Liver (tissue), 9 donors: ENCODE results near the gene MEGF11. TPM values are rescaled to one million over a fixed set of nuclear protein-coding genes. Genes with fewer than 3 reads are reported as not detected.
A peak's percentile ranks its signal among the peaks of the same experiment; 100 is the strongest.

Experiments used
- DNase-seq: peaks from one replicate; pipeline ENCODE4 v3.0.0-alpha.2; 2017; ENCODE audit warnings: low spot score
- H3K27ac ChIP-seq, 2 donors: one replicate each; pipeline ENCODE4 v1.7.0; 2013; ENCODE audit warnings: inconsistent platforms in 2 of 2, low read length in 2 of 2, control low read depth in 1 of 2, low read depth in 1 of 2, mild to moderate bottlenecking in 1 of 2
- H3K27me3 ChIP-seq, 4 donors: one replicate each; pipeline versions ENCODE4 v1.6.1 to v1.7.0; 2013; ENCODE audit warnings: low read length in 3 of 4, inconsistent platforms in 1 of 4, mild to moderate bottlenecking in 1 of 4, moderate library complexity in 1 of 4; ENCODE audit not compliant: control insufficient read depth in 4 of 4, insufficient read depth in 4 of 4
- H3K36me3 ChIP-seq, 4 donors: one replicate each; pipeline versions ENCODE4 v1.6.1 to v1.7.0; 2013; ENCODE audit warnings: low read length in 3 of 4, mild to moderate bottlenecking in 3 of 4, low read depth in 1 of 4, moderate library complexity in 1 of 4; ENCODE audit not compliant: control insufficient read depth in 4 of 4, insufficient read depth in 3 of 4
- H3K4me1 ChIP-seq, 4 donors: one replicate each; pipeline versions ENCODE4 v1.6.1 to v1.7.0; 2013; ENCODE audit warnings: low read length in 3 of 4, mild to moderate bottlenecking in 3 of 4, moderate library complexity in 1 of 4; ENCODE audit not compliant: control insufficient read depth in 4 of 4, insufficient read depth in 4 of 4
- H3K4me3 ChIP-seq, 3 donors: one replicate each; pipeline versions ENCODE4 v1.6.1 to v1.7.0; 2013; ENCODE audit warnings: low read length in 3 of 3, control low read depth in 1 of 3, low read depth in 1 of 3, mild to moderate bottlenecking in 1 of 3
- H3K9ac ChIP-seq, 2 donors: one replicate each; pipeline ENCODE4 v1.7.0; 2013; ENCODE audit warnings: low read length in 2 of 2, mild to moderate bottlenecking in 2 of 2, moderate library complexity in 2 of 2, control low read depth in 1 of 2, low read depth in 1 of 2
- H3K9me3 ChIP-seq, 4 donors: one replicate each; pipeline versions ENCODE4 v1.6.1 to v1.7.0; 2013; ENCODE audit warnings: low read length in 3 of 4; ENCODE audit not compliant: control insufficient read depth in 4 of 4
- GABPA ChIP-seq, 2 donors: IDR thresholded peaks in 1 of 2; conservative IDR thresholded peaks in 1 of 2; 2 replicates each; pipeline ENCODE4 v1.6.1; 2016; ENCODE audit warnings: antibody characterized with exemption in 2 of 2, mild to moderate bottlenecking in 1 of 2, moderate library complexity in 1 of 2
- HNF4A ChIP-seq, 2 donors: conservative IDR thresholded peaks; 2 replicates each; pipeline ENCODE4 v1.6.1; 2016; ENCODE audit warnings: antibody characterized with exemption in 2 of 2, mild to moderate bottlenecking in 2 of 2
- JUND ChIP-seq, 2 donors: IDR thresholded peaks; 2 replicates each; pipeline ENCODE4 v1.6.1; 2016; ENCODE audit warnings: antibody characterized with exemption in 2 of 2
- RAD21 ChIP-seq, 2 donors: IDR thresholded peaks; 2 replicates each; pipeline ENCODE4 v1.6.1; 2016; ENCODE audit warnings: antibody characterized with exemption in 2 of 2, mild to moderate bottlenecking in 2 of 2
- RXRA ChIP-seq, 2 donors: IDR thresholded peaks; 2 replicates each; pipeline ENCODE4 v1.6.1; 2017 to 2018; ENCODE audit warnings: antibody characterized with exemption in 2 of 2, mild to moderate bottlenecking in 1 of 2
- SP1 ChIP-seq: IDR thresholded peaks from 2 replicates; pipeline ENCODE4 v1.6.1; 2018; ENCODE audit warnings: antibody characterized with exemption, mild to moderate bottlenecking
- TAF1 ChIP-seq: conservative IDR thresholded peaks from 2 replicates; pipeline ENCODE4 v1.6.1; 2016; ENCODE audit warnings: antibody characterized with exemption, mild to moderate bottlenecking
- WGBS: extraction: QIAGEN DNeasy Blood & Tissue Kit; methylation state at CpG from one replicate; pipeline ENCODE4 v1.1.7; 2013; 5-methylcytosine and 5-hydroxymethylcytosine counted together
- polyA plus RNA-seq, 2 donors: library from polyadenylated mRNA; stranded (reverse) in 1 of 2; unstranded in 1 of 2; fragments of 200-250 nt in 1 of 2; fragments of >200 nt in 1 of 2; fragmentation: Nextera tagmentation in 1 of 2; extraction: Ambion mirVana in 1 of 2; gene quantifications; one replicate each; pipeline versions ENCODE4 v1.2.1 to v1.2.3, GENCODE V29; 2013 to 2015
- total RNA-seq, 2 donors: library from RNA; depleted of rRNA; stranded (reverse); fragments of >200 nt; gene quantifications; one replicate each; pipeline ENCODE4 v1.2.3, GENCODE V29; 2014
- TF ChIP-seq, protein P1 (sequence below): fragments of 150-350 bp; IDR thresholded peaks from 2 replicates; pipeline ENCODE4 v1.5.1; 2017; ENCODE audit warnings: improper control_type of control experiment, low read depth, low read length; ENCODE audit not compliant: missing input control
- TF ChIP-seq, protein P2 (sequence below): IDR thresholded peaks from 2 replicates; pipeline ENCODE4 v1.6.1; 2016; ENCODE audit warnings: antibody characterized with exemption
- TF ChIP-seq, protein P3 (sequence below): IDR thresholded peaks from 2 replicates; pipeline ENCODE4 v1.6.1; 2016; ENCODE audit warnings: antibody characterized with exemption, mild to moderate bottlenecking
- TF ChIP-seq, protein P4 (sequence below): IDR thresholded peaks from 2 replicates; pipeline ENCODE4 v1.6.1; 2016; ENCODE audit warnings: antibody characterized with exemption
- TF ChIP-seq, protein P5 (sequence below): IDR thresholded peaks from 2 replicates; pipeline ENCODE4 v1.6.1; 2016; ENCODE audit warnings: antibody characterized with exemption
- donor health status: healthy.
- donor health status: healthy.
- donor health status: healthy.
- donor health status: healthy.
- donor health status: healthy.

The MEGF11 gene
- total and polyA plus RNA-seq, 4 donors, result under 0.01 to 0.51 (median 0.03) TPM; not detected in 1

DNA sequence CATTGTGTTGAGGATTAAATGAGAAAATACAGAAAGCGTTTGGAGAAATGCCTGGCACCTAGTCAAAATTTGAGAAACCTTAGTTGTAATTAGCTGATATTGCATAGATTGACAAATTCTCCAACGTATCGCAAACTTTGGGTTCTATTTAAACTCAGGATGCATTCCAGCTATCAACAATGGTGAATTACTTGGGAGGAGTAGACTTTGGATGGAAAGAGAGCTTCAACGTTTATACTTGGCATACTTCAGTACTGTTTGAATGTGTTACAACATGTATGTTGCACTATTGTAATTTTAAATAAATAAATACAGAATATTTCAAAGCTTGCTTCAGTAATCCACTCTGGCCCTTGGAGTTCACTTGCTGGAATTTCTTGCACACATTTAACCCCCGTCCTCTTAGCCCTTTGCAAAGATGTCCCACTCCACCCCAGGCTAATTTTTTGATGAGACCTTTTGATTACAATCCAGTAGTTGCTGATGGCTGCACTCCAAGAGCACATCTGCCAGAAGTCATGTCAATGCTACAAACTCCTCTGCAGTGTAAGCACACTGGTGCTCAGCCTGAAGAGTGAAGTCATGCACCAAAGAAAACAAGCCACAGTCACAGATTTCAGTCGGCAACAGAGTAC lies 35.1 kb upstream of the MEGF11 start:
- Histone ChIP-seq H3K27me3 (no peaks in the 10 kb centered on the region), H3K27ac (no peak overlapping the region), H3K9me3 (no peaks in the 10 kb centered on the region), H3K4me3 (no peak overlapping the region), H3K4me1 (peaks cover 0 to 11% (median 5%) of the 10 kb centered on the region in 4 donors), H3K9ac (no peak overlapping the region), H3K36me3 (no peaks in the 10 kb centered on the region)
- 79% methylated on average over 6 of the region's 6 CpGs for WGBS
- no peak for TF ChIP-seq RAD21 (IDR thresholded peaks at IDR 0.05)
- TF ChIP-seq, protein P1, sequence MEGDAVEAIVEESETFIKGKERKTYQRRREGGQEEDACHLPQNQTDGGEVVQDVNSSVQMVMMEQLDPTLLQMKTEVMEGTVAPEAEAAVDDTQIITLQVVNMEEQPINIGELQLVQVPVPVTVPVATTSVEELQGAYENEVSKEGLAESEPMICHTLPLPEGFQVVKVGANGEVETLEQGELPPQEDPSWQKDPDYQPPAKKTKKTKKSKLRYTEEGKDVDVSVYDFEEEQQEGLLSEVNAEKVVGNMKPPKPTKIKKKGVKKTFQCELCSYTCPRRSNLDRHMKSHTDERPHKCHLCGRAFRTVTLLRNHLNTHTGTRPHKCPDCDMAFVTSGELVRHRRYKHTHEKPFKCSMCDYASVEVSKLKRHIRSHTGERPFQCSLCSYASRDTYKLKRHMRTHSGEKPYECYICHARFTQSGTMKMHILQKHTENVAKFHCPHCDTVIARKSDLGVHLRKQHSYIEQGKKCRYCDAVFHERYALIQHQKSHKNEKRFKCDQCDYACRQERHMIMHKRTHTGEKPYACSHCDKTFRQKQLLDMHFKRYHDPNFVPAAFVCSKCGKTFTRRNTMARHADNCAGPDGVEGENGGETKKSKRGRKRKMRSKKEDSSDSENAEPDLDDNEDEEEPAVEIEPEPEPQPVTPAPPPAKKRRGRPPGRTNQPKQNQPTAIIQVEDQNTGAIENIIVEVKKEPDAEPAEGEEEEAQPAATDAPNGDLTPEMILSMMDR, result no peak
- TF ChIP-seq, protein P2, sequence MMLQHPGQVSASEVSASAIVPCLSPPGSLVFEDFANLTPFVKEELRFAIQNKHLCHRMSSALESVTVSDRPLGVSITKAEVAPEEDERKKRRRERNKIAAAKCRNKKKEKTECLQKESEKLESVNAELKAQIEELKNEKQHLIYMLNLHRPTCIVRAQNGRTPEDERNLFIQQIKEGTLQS, result no peak
- no peak for TF ChIP-seq JUND (IDR thresholded peaks at IDR 0.05)
- no peak for TF ChIP-seq SP1
- TF ChIP-seq GABPA (IDR thresholded peaks at IDR 0.05 in 1 of 2, conservative IDR thresholded peaks at IDR 0.05 in 1 of 2), result no peak
- TF ChIP-seq RXRA (IDR thresholded peaks at IDR 0.05), result no peak
- TF ChIP-seq, protein P3, sequence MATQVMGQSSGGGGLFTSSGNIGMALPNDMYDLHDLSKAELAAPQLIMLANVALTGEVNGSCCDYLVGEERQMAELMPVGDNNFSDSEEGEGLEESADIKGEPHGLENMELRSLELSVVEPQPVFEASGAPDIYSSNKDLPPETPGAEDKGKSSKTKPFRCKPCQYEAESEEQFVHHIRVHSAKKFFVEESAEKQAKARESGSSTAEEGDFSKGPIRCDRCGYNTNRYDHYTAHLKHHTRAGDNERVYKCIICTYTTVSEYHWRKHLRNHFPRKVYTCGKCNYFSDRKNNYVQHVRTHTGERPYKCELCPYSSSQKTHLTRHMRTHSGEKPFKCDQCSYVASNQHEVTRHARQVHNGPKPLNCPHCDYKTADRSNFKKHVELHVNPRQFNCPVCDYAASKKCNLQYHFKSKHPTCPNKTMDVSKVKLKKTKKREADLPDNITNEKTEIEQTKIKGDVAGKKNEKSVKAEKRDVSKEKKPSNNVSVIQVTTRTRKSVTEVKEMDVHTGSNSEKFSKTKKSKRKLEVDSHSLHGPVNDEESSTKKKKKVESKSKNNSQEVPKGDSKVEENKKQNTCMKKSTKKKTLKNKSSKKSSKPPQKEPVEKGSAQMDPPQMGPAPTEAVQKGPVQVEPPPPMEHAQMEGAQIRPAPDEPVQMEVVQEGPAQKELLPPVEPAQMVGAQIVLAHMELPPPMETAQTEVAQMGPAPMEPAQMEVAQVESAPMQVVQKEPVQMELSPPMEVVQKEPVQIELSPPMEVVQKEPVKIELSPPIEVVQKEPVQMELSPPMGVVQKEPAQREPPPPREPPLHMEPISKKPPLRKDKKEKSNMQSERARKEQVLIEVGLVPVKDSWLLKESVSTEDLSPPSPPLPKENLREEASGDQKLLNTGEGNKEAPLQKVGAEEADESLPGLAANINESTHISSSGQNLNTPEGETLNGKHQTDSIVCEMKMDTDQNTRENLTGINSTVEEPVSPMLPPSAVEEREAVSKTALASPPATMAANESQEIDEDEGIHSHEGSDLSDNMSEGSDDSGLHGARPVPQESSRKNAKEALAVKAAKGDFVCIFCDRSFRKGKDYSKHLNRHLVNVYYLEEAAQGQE, result no peak
- DNase-seq, result no peak

DNA sequence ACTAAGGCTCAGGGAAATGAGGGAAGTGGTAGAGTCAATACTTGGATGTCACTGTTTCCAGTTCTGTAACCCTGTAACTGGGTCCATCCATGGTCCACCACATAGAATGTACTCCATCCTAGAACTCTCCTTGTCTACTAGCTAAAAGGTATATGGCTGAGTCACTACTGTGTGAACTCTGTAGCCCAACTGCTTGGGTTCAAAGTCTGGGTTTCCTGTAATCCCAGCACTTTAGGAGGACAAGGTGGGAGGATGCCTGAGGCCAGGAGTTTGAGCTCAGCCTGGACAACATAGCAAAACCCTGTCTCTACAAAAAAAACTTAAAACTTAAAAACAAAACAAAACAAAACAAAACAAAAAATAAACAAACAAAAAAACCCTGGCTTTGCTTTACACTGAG lies 34.5 kb upstream of the MEGF11 start:
- Histone ChIP-seq H3K36me3 (no peaks in the 10 kb centered on the region), H3K4me3 (no peak overlapping the region), H3K9me3 (no peaks in the 10 kb centered on the region), H3K4me1 (peaks cover 0 to 11% (median 5%) of the 10 kb centered on the region in 4 donors), H3K27me3 (no peaks in the 10 kb centered on the region), H3K9ac (no peak overlapping the region), H3K27ac (no peak overlapping the region)
- no peak for TF ChIP-seq TAF1
- no peak for TF ChIP-seq GABPA (IDR thresholded peaks at IDR 0.05 in 1 of 2, conservative IDR thresholded peaks at IDR 0.05 in 1 of 2)
- TF ChIP-seq, protein P4, sequence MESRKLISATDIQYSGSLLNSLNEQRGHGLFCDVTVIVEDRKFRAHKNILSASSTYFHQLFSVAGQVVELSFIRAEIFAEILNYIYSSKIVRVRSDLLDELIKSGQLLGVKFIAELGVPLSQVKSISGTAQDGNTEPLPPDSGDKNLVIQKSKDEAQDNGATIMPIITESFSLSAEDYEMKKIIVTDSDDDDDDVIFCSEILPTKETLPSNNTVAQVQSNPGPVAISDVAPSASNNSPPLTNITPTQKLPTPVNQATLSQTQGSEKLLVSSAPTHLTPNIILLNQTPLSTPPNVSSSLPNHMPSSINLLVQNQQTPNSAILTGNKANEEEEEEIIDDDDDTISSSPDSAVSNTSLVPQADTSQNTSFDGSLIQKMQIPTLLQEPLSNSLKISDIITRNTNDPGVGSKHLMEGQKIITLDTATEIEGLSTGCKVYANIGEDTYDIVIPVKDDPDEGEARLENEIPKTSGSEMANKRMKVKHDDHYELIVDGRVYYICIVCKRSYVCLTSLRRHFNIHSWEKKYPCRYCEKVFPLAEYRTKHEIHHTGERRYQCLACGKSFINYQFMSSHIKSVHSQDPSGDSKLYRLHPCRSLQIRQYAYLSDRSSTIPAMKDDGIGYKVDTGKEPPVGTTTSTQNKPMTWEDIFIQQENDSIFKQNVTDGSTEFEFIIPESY, result no peak
- peak; percentile 18 to 53 for TF ChIP-seq HNF4A (conservative IDR thresholded peaks at IDR 0.05)
- TF ChIP-seq, protein P3, result no peak
- TF ChIP-seq RXRA (IDR thresholded peaks at IDR 0.05), result no peak
- TF ChIP-seq SP1, result no peak
- TF ChIP-seq, protein P5, sequence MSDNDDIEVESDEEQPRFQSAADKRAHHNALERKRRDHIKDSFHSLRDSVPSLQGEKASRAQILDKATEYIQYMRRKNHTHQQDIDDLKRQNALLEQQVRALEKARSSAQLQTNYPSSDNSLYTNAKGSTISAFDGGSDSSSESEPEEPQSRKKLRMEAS, result no peak
- DNase-seq, result no peak
